ENCODE measurements around the gene PPEF2.

GRCh38 chr4:75948822-75949444 is 46.7 kb upstream of the PPEF2 start:
- TF ChIP-seq CTCF (IDR thresholded peaks at IDR 0.05) (no peak), POLR2A (IDR thresholded peaks at IDR 0.05) (no peak), POLR2AphosphoS5 (IDR thresholded peaks at IDR 0.05) (no peak), EP300 (IDR thresholded peaks at IDR 0.05; ENCODE audit: low read depth) (no peak)

Data from transverse colon (tissue), 4 donors.